Suprapubic skin (tissue), 4 donors: ENCODE data around the gene MPZL3. TPM values are rescaled to one million over a fixed set of nuclear protein-coding genes. Genes with fewer than 3 reads are reported as not detected.

ENCODE experiments used
- DNase-seq, 2 donors: peaks; one replicate each; pipeline ENCODE4 v3.0.0-alpha.2; 2019; ENCODE audit warnings: low spot score in 2 of 2
- H3K27ac ChIP-seq: fragments of 200-600 bp; sonication (generic); one replicate; pipeline ENCODE4 v1.5.1; 2019
- H3K27me3 ChIP-seq: fragments of 200-600 bp; sonication (generic); one replicate; pipeline ENCODE4 v1.5.1; 2019
- H3K36me3 ChIP-seq: fragments of 200-600 bp; sonication (generic); one replicate; pipeline ENCODE4 v1.5.1; 2019
- H3K4me1 ChIP-seq: fragments of 200-600 bp; sonication (generic); one replicate; pipeline ENCODE4 v1.5.1; 2019
- H3K4me3 ChIP-seq: fragments of 200-600 bp; sonication (generic); one replicate; pipeline ENCODE4 v1.5.1; 2019; ENCODE audit warnings: mild to moderate bottlenecking
- H3K9me3 ChIP-seq: fragments of 200-600 bp; sonication (generic); one replicate; pipeline ENCODE4 v1.5.1; 2019
- EP300 ChIP-seq: sonication (generic); formaldehyde crosslinking; IDR thresholded peaks from one replicate; pipeline ENCODE4 v1.6.1; 2017; ENCODE audit warnings: antibody characterized with exemption
- POLR2A ChIP-seq, 2 donors: fragments of 450-650 bp; IDR thresholded peaks; one replicate each; pipeline ENCODE4 v1.6.1; 2017; ENCODE audit warnings: antibody characterized with exemption in 2 of 2, mild to moderate bottlenecking in 2 of 2, moderate library complexity in 2 of 2
- POLR2AphosphoS5 ChIP-seq, 3 donors: sonication (generic); formaldehyde crosslinking; IDR thresholded peaks; one replicate each; pipeline ENCODE4 v1.6.1; 2017; ENCODE audit warnings: antibody characterized with exemption in 3 of 3
- WGBS: methylation state at CpG from one replicate; pipeline ENCODE4 v1.1.5; 2018; 5-methylcytosine and 5-hydroxymethylcytosine counted together
- total RNA-seq, 4 donors: library from RNA; depleted of rRNA; stranded (reverse); fragments of >200 nt; gene quantifications; one replicate each; pipeline ENCODE4 v1.1.0, GENCODE V29; 2016
- TF ChIP-seq, protein P1 (sequence below), 2 donors: fragments of 200-600 bp in 1 of 2; fragments of 450-650 bp in 1 of 2; sonication (generic) in 1 of 2; IDR thresholded peaks; one replicate each; pipeline ENCODE4 v1.5.1; 2016 to 2019; ENCODE audit warnings: antibody characterized with exemption in 2 of 2, mild to moderate bottlenecking in 1 of 2, moderate library complexity in 1 of 2

MPZL3 gene
- total RNA-seq, 4 donors from 2014 or later = 23.9 to 87.2 (median 56.1) TPM

- H3K4me1 ChIP-seq = peaks cover 9% of the 10 kb centered on the region
- no peak for TF ChIP-seq POLR2A (IDR thresholded peaks at IDR 0.05)
- TF ChIP-seq EP300 = no peak
- TF ChIP-seq, protein P1, sequence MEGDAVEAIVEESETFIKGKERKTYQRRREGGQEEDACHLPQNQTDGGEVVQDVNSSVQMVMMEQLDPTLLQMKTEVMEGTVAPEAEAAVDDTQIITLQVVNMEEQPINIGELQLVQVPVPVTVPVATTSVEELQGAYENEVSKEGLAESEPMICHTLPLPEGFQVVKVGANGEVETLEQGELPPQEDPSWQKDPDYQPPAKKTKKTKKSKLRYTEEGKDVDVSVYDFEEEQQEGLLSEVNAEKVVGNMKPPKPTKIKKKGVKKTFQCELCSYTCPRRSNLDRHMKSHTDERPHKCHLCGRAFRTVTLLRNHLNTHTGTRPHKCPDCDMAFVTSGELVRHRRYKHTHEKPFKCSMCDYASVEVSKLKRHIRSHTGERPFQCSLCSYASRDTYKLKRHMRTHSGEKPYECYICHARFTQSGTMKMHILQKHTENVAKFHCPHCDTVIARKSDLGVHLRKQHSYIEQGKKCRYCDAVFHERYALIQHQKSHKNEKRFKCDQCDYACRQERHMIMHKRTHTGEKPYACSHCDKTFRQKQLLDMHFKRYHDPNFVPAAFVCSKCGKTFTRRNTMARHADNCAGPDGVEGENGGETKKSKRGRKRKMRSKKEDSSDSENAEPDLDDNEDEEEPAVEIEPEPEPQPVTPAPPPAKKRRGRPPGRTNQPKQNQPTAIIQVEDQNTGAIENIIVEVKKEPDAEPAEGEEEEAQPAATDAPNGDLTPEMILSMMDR (IDR thresholded peaks at IDR 0.05) = no peak
- no peak for TF ChIP-seq POLR2AphosphoS5 (IDR thresholded peaks at IDR 0.05)
- no peaks in the 10 kb centered on the region for H3K9me3 ChIP-seq
- peaks cover 4% of the 10 kb centered on the region for H3K27me3 ChIP-seq
- 100% methylated on average over 1 of the region's 1 CpG for WGBS
- H3K4me3 ChIP-seq = no peak overlapping the region
- peaks cover 7% of the 10 kb centered on the region for H3K36me3 ChIP-seq
- peak overlapping the region; percentile 24 for H3K27ac ChIP-seq
- DNase-seq = no peak
Observed at GRCh38 chr11:118233850-118234249, 18.3 kb downstream of the MPZL3 start.

DNA sequence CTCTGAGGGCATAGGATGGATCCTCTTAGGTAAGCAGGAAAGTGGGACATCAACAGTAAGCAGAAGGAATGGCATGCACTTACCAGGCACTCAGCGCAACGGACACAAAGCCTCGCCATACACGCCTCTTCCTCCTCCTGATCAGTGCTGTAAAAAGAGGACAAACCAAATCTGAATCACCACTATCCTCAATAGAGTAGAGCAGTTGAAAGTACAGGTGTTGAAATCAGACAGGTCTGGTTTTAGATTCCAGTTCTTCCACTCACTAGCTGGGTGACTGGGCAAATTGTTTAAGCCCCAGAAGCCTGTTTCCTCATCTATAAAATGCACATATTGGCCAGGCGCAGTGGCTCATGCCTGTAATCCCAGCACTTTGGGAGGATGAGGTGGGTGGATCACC, 18.8 kb downstream of the MPZL3 start:
- DNase-seq = no peak
- Histone ChIP-seq H3K4me1 (peaks cover 5% of the 10 kb centered on the region), H3K27me3 (peaks cover 4% of the 10 kb centered on the region), H3K27ac (peak overlapping the region; percentile 24), H3K36me3 (peaks cover 7% of the 10 kb centered on the region), H3K4me3 (no peak overlapping the region), H3K9me3 (no peaks in the 10 kb centered on the region)
- WGBS = 76% methylated on average over 5 of the region's 5 CpGs
- TF ChIP-seq POLR2AphosphoS5 (IDR thresholded peaks at IDR 0.05) (no peak), POLR2A (IDR thresholded peaks at IDR 0.05) (no peak), EP300 (no peak)
- TF ChIP-seq, protein P1 (IDR thresholded peaks at IDR 0.05) = no peak

- 70% methylated on average over 1 of the region's 1 CpG for WGBS
- Histone ChIP-seq H3K9me3 (no peaks in the 10 kb centered on the region), H3K36me3 (peaks cover 7% of the 10 kb centered on the region), H3K27me3 (peaks cover 4% of the 10 kb centered on the region), H3K4me3 (no peak overlapping the region), H3K4me1 (peaks cover 1% of the 10 kb centered on the region), H3K27ac (no peak overlapping the region)
- no peak for DNase-seq
- TF ChIP-seq EP300 (no peak), POLR2AphosphoS5 (IDR thresholded peaks at IDR 0.05) (no peak), POLR2A (IDR thresholded peaks at IDR 0.05) (no peak)
- TF ChIP-seq, protein P1 (IDR thresholded peaks at IDR 0.05) = no peak
Observed at GRCh38 chr11:118232659-118233058, 19.5 kb downstream of the MPZL3 start.

DNA sequence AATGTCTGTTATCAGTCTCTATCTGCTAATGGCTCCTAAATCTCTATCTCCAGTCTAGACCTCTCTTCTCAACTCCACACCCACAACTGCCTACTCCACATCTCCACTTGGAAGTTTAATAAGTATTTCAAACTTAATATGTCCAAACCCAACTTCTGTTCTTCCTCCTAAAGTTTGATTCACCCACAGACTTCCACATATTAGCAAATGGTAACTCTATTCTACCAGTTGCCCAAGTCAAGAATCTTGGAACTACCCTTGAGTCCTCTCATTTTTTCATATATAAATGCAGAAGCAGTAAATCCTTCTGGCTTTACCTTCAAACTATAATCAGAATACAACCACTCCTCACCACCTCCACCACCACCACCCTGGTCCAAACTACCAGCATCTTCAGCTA, 20.7 kb downstream of the MPZL3 start:
- no peak for DNase-seq
- Histone ChIP-seq H3K36me3 (peaks cover 7% of the 10 kb centered on the region), H3K4me1 (no peaks in the 10 kb centered on the region), H3K4me3 (no peak overlapping the region), H3K27me3 (peaks cover 4% of the 10 kb centered on the region), H3K9me3 (no peaks in the 10 kb centered on the region), H3K27ac (no peak overlapping the region)
- TF ChIP-seq POLR2AphosphoS5 (IDR thresholded peaks at IDR 0.05) = no peak

DNA sequence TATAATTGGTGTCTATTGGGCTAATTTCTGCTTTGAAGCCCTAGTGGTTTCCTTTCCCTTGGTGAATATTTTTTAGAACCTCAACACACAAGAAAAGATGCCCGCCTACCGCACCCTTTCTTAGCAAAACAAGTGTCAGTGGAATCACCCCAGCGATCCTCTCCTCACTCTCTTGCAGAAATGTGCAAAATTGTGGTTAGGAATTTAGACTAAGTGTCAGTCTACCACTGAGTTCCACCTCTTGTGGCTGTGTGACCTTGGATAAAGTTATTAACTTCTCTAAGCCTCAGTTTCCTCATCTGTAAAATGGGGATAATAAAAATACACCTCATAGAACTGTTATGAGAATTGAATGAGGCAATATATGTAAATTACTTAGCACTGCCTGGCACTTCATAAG, 22.1 kb downstream of the MPZL3 start:
- TF ChIP-seq POLR2AphosphoS5 (IDR thresholded peaks at IDR 0.05) (no peak), EP300 (no peak), POLR2A (IDR thresholded peaks at IDR 0.05) (no peak)
- TF ChIP-seq, protein P1 (IDR thresholded peaks at IDR 0.05) = no peak
- DNase-seq = no peak
- no peak overlapping the region for H3K27ac ChIP-seq
- WGBS = 93% methylated on average over 3 of the region's 3 CpGs
- H3K4me1 ChIP-seq = no peaks in the 10 kb centered on the region
- H3K4me3 ChIP-seq = no peak overlapping the region
- H3K9me3 ChIP-seq = no peaks in the 10 kb centered on the region
- peaks cover 4% of the 10 kb centered on the region for H3K27me3 ChIP-seq
- peaks cover 7% of the 10 kb centered on the region for H3K36me3 ChIP-seq

DNA sequence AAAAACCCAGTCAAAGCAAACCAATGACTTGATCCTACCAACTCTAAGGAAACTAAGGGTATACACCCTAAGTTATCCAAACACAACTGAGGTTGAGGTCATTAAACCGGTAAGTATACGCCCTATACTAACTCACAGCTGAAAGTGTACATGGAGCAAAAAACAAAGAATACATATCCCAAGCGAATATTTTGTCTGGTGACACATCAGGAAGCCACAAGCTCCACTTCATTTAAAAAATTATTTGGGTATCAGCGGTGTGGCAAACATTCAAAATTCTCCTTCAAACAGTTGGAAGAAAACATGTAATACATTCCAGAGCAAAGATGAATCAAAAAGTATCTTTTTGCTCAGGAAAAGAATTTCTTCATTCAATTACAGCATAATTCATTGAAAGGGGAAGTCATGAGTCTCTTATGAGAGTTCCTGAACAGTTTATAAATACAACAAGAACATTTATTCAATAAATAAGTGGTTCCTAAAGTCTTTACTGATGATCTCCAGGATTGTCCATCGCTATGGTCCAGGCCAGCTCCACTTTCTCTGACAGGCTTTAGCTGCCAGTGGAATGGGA, 22.8 kb downstream of the MPZL3 start:
- Histone ChIP-seq H3K27ac (peak overlapping the region; percentile 51), H3K27me3 (peaks cover 4% of the 10 kb centered on the region), H3K36me3 (peaks cover 7% of the 10 kb centered on the region), H3K4me1 (no peaks in the 10 kb centered on the region), H3K9me3 (no peaks in the 10 kb centered on the region), H3K4me3 (no peak overlapping the region)
- 75% methylated on average over 5 of the region's 5 CpGs for WGBS
- TF ChIP-seq POLR2A (IDR thresholded peaks at IDR 0.05) (no peak), POLR2AphosphoS5 (IDR thresholded peaks at IDR 0.05) (no peak), EP300 (no peak)
- TF ChIP-seq, protein P1 (IDR thresholded peaks at IDR 0.05) = no peak
- no peak for DNase-seq
